Measurements from ENCODE around the gene LAMA5. TPM values are rescaled to one million over a fixed set of nuclear protein-coding genes. Genes with fewer than 3 reads are reported as not detected.

LAMA5 gene
- total and polyA plus RNA-seq, 2 of the 8 experiments (the other 6 are each of a cell fraction or from before 2014, with no cell fraction given), result 34.4 to 225 TPM

DNA sequence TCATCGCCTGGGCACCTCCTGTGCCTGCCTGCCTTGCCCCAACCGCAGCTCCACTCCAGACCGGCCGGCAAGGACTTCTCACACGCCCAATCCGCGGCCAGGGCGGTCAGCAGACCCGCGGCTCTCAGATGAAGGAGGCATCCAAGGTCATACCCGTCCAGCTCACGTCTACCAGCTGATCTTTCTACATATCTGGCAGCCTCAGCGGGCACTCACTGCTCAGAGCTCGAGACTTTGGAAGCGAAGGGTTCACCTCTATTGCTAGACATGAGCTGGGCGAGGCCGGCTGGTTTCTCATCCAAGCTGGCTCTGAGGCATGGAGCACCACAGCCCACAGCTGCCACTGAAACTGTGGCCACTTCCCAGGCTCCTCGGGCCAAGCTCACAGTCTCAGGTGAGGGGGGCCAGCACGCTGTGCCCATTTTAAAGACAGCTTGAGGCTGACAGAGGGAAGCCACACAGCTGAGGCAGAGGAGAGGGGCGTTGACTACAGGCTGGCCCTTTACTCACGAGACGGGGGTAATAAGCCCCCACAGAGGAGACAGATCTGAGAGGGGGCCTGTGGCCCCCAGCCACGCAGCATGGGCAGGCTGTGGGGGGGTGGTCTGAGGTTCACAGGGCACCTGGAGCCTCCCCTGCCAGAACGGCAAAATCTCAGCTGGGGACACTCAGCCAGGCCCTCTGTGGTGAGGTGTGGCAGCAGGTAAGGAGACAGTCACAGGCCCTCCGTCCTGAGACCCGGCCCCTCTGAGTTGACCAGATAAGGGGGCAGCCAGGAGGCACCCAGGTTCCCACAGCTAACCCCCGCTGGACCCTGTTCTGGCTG lies 2.0 kb downstream of the LAMA5 start (continued):
- TF ChIP-seq TAF7 (optimal IDR thresholded peaks at IDR 0.05; ENCODE audit: borderline replicate concordance, low read depth, low read length), result no peak
- TF ChIP-seq SP1 (IDR thresholded peaks at IDR 0.05; ENCODE audit: low read depth, low read length), result no peak
- no peak for TF ChIP-seq TBP (IDR thresholded peaks at IDR 0.05; ENCODE audit: low read depth, low read length)
- TF ChIP-seq SIN3A (conservative IDR thresholded peaks at IDR 0.05 in 1 of 2, IDR thresholded peaks at IDR 0.05 in 1 of 2; ENCODE audit: low read depth in 1 of 2, low read length in 2 of 2), result no peak
- no peak for TF ChIP-seq BCL11A (IDR thresholded peaks at IDR 0.05; ENCODE audit: low read depth in 2 of 2, low read length in 2 of 2)
- TF ChIP-seq EZH2 (IDR thresholded peaks at IDR 0.05; ENCODE audit: low read depth, low read length, severe bottlenecking), result no peak
- TF ChIP-seq POU5F1 (IDR thresholded peaks at IDR 0.05; ENCODE audit: low read depth, low read length), result no peak

Data from H1 (cell line).